SIG-M5 treated with dmso at 0.1 percent for 504 hours (cell line): ENCODE results near the gene SLC4A5.
A peak's percentile ranks its signal among the peaks of the same experiment; 100 is the strongest.
"Not testable (repeated sequence)": the region's sequence is repeated elsewhere in the genome, so short reads cannot be mapped to it uniquely, and the experiment has no call there.

Experiments
- DNase-seq: peaks from one replicate; lab custom pipeline; 2025; ENCODE audit not compliant: unreplicated experiment; lab: John Stamatoyannopoulos, UW

SLC4A5 gene

GRCh38 chr2:74368499-74368898, 25.3 kb upstream of the SLC4A5 start:
- no peak for DNase-seq

- no peak for DNase-seq
Observed at GRCh38 chr2:74367789-74368188, 24.6 kb upstream of the SLC4A5 start.

- no peak for DNase-seq
Observed at GRCh38 chr2:74366036-74366435, 22.8 kb upstream of the SLC4A5 start.

GRCh38 chr2:74364533-74365505, 21.6 kb upstream of the SLC4A5 start:
- DNase-seq = no peak

GRCh38 chr2:74361327-74361726, 18.1 kb upstream of the SLC4A5 start:
- DNase-seq = no peak

GRCh38 chr2:74357627-74358026, 14.4 kb upstream of the SLC4A5 start:
- DNase-seq = no peak

GRCh38 chr2:74349889-74350288, 6.7 kb upstream of the SLC4A5 start:
- no peak for DNase-seq

GRCh38 chr2:74347742-74348141, 4.5 kb upstream of the SLC4A5 start:
- DNase-seq = no peak

- DNase-seq = no peak
Observed at GRCh38 chr2:74347303-74347702, 4.1 kb upstream of the SLC4A5 start.

- no peak for DNase-seq
Observed at GRCh38 chr2:74345272-74345943, 2.2 kb upstream of the SLC4A5 start.

- DNase-seq = not testable (repeated sequence)
Observed at GRCh38 chr2:74336227-74336626, 7.0 kb downstream of the SLC4A5 start.

- peak; percentile 48 for DNase-seq
Observed at GRCh38 chr2:74334931-74335333, 8.3 kb downstream of the SLC4A5 start.

GRCh38 chr2:74333896-74334586, 9.2 kb downstream of the SLC4A5 start:
- DNase-seq = no peak

- peak; percentile 43 for DNase-seq
Observed at GRCh38 chr2:74333175-74333574, 10.0 kb downstream of the SLC4A5 start.

GRCh38 chr2:74332550-74333174, 10.6 kb downstream of the SLC4A5 start:
- DNase-seq = no peak

- DNase-seq = no peak
Observed at GRCh38 chr2:74328573-74328972, 14.6 kb downstream of the SLC4A5 start.

GRCh38 chr2:74328074-74328473, 15.1 kb downstream of the SLC4A5 start:
- no peak for DNase-seq

- no peak for DNase-seq
Observed at GRCh38 chr2:74327627-74328026, 15.6 kb downstream of the SLC4A5 start.

GRCh38 chr2:74327199-74327598, 16.0 kb downstream of the SLC4A5 start:
- DNase-seq = no peak

- DNase-seq = no peak
Observed at GRCh38 chr2:74325815-74326214, 17.4 kb downstream of the SLC4A5 start.

GRCh38 chr2:74321737-74322136, 21.5 kb downstream of the SLC4A5 start:
- DNase-seq = no peak
